Activated CD8-positive, alpha-beta memory T cell treated with anti-CD3 and anti-CD28 coated beads, Interleukin-2, amount 10 ng/mL, durations not matched to agents 7 days and 5 days (primary cell): ENCODE data around the gene HCFC2. TPM values are rescaled to one million over a fixed set of nuclear protein-coding genes. Genes with fewer than 3 reads are reported as not detected.
A peak's percentile ranks its signal among the peaks of the same experiment; 100 is the strongest.

Experiments
- ATAC-seq: fragments of 150-1000 bp; cut with Tn5 transposase; one replicate; pipeline ENCODE4 v1.10.0; 2021; ENCODE audit warnings: moderate library complexity
- CTCF ChIA-PET: fragments of 350-600 bp; sonication (Branson Sonifier 250); formaldehyde crosslinking; loops from one replicate; lab custom pipeline; 2021; ENCODE audit warnings: antibody characterized with exemption; lab: Charles Lee
- DNase-seq: peaks from one replicate; pipeline ENCODE4 v3.0.0-alpha.2; 2020
- H3K27ac Mint-ChIP-seq: one replicate; pipeline ENCODE4 v1.8.0; 2021; ENCODE audit warnings: mild to moderate bottlenecking, mixed read lengths
- H3K27me3 Mint-ChIP-seq: one replicate; pipeline ENCODE4 v1.8.0; 2021; ENCODE audit warnings: mixed read lengths
- H3K36me3 Mint-ChIP-seq: one replicate; pipeline ENCODE4 v1.8.0; 2021; ENCODE audit warnings: mild to moderate bottlenecking, mixed read lengths
- H3K4me1 Mint-ChIP-seq: one replicate; pipeline ENCODE4 v1.8.0; 2021; ENCODE audit warnings: mixed read lengths
- H3K4me3 Mint-ChIP-seq: one replicate; pipeline ENCODE4 v1.8.0; 2021; ENCODE audit warnings: mild to moderate bottlenecking, moderate library complexity, mixed read lengths
- H3K9me3 Mint-ChIP-seq: one replicate; pipeline ENCODE4 v1.8.0; 2022; ENCODE audit warnings: low read depth, mixed read lengths
- total RNA-seq, 2 experiments: library from RNA; stranded (reverse); gene quantifications; one replicate each; pipeline ENCODE4 v1.2.3, GENCODE V29; 2021

Gene HCFC2
- total RNA-seq, 2 experiments from 2014 or later, result 12.7 to 15.2 TPM

- CTCF ChIA-PET, result interaction anchor here (1.2 to 1.8 kb wide), 5 partner anchors 8 to 44 kb away, joined by 3 to 10 read pairs (median 4); no protein-coding TSS in a partner anchor
- H3K36me3 Mint-ChIP-seq, result peaks cover 15% of the 10 kb centered on the region
- H3K4me1 Mint-ChIP-seq, result peaks cover 30% of the 10 kb centered on the region
- DNase-seq (peak; percentile 43), ATAC-seq (no peak)
- no peaks in the 10 kb centered on the region for H3K9me3 Mint-ChIP-seq
- H3K4me3 Mint-ChIP-seq, result peak overlapping the region; percentile 91
- H3K27me3 Mint-ChIP-seq, result peaks cover 13% of the 10 kb centered on the region
- peak overlapping the region; percentile 74 for H3K27ac Mint-ChIP-seq
Measured at GRCh38 chr12:104064842-104065427, 604 bp downstream of the HCFC2 start.

DNA sequence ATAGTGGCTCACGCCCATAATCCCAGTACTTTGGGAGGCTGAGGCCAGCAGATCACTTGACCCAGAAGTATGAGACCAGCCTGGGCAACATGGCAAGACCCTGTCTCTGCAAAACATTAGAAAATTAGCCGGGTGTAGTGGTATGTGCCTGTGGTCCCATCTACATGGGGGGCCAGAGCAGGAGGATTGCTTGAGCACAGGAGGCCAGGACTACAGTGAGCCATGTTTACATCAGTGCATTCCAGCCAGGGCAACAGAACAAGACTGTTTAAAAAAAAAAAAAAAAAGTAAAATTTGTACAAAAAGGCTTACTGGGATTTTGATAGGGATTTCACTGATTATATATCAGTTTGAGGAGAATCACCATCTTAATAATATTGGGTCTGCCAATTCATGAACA lies 7.8 kb downstream of the HCFC2 start:
- H3K4me3 Mint-ChIP-seq, result no peak overlapping the region
- no peaks in the 10 kb centered on the region for H3K9me3 Mint-ChIP-seq
- CTCF ChIA-PET, result no interaction called here
- H3K36me3 Mint-ChIP-seq, result peaks cover 30% of the 10 kb centered on the region
- peaks cover 10% of the 10 kb centered on the region for H3K4me1 Mint-ChIP-seq
- no peaks in the 10 kb centered on the region for H3K27me3 Mint-ChIP-seq
- ATAC-seq (no peak), DNase-seq (no peak)
- no peak overlapping the region for H3K27ac Mint-ChIP-seq

DNA sequence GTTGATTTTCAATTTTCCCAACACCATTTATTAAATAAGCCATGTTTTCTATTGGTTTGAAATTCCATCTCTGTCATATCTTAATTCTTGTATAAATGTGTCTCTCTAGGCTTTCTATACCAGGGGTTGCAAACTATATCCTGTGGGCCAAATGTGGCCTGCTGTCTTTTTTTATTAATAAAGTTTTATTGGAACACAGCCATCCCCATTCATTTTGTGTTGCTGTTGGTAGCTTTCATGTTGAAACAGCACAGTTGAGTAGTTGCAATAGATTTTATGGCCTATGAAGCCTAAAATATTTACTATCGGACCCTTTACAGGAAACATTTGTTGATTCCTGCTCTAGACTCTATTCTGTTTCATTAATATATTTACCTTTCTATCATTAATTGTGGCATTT lies 9.4 kb downstream of the HCFC2 start:
- ATAC-seq, result no peak
- H3K27ac Mint-ChIP-seq, result no peak overlapping the region
- H3K27me3 Mint-ChIP-seq, result no peaks in the 10 kb centered on the region
- no peak overlapping the region for H3K4me3 Mint-ChIP-seq
- H3K9me3 Mint-ChIP-seq, result no peaks in the 10 kb centered on the region
- CTCF ChIA-PET, result interaction anchor here (1.2 to 1.3 kb wide), 2 partner anchors 9 to 10 kb away, joined by 4 read pairs; partner anchors contain the start of gene HCFC2
- H3K4me1 Mint-ChIP-seq, result peaks cover 5% of the 10 kb centered on the region
- H3K36me3 Mint-ChIP-seq, result peaks cover 24% of the 10 kb centered on the region
- no peak for DNase-seq

DNA sequence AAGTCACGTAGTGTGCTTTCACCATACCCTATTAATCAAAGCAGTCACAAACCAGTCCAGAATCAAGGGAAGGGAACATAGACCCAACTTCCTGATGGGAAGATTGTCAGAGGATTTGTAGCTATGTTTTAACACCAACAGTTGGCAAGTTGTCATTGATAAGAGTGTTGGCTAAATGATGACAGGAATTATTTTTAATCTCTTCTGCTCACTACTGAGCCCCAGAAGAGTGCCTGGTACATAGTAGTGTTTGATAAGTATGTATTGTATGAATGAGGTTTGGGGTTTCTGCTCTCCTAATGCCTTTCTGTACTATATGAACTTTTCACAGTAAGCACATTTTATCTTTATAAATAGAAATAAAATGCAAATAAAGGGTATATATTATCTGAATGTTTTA lies 14.7 kb downstream of the HCFC2 start:
- no peak overlapping the region for H3K4me3 Mint-ChIP-seq
- CTCF ChIA-PET, result interaction anchor here (0.7 to 1.2 kb wide), 2 partner anchors 17 to 20 kb away, joined by 3 read pairs; no protein-coding TSS in a partner anchor

GRCh38 chr12:104080764-104081163 lies 16.4 kb downstream of the HCFC2 start:
- CTCF ChIA-PET, result no interaction called here
- DNase-seq, result no peak
- no peak for ATAC-seq
- Mint-ChIP-seq H3K4me3 (no peak overlapping the region), H3K27me3 (no peaks in the 10 kb centered on the region), H3K27ac (no peak overlapping the region), H3K9me3 (no peaks in the 10 kb centered on the region), H3K36me3 (peaks cover 35% of the 10 kb centered on the region), H3K4me1 (peaks cover 17% of the 10 kb centered on the region)

More for the DNA sequence above, 14.7 kb downstream of the HCFC2 start:
- no peak for ATAC-seq
- DNase-seq, result no peak
- no peaks in the 10 kb centered on the region for H3K9me3 Mint-ChIP-seq
- peaks cover 27% of the 10 kb centered on the region for H3K36me3 Mint-ChIP-seq
- H3K27ac Mint-ChIP-seq, result no peak overlapping the region
- H3K4me1 Mint-ChIP-seq, result peaks cover 8% of the 10 kb centered on the region
- no peaks in the 10 kb centered on the region for H3K27me3 Mint-ChIP-seq

- Mint-ChIP-seq H3K36me3 (peaks cover 40% of the 10 kb centered on the region), H3K4me3 (no peak overlapping the region), H3K27me3 (no peaks in the 10 kb centered on the region), H3K4me1 (peaks cover 17% of the 10 kb centered on the region), H3K27ac (peak overlapping the region; percentile 2), H3K9me3 (no peaks in the 10 kb centered on the region)
- ATAC-seq, result peak; percentile 76
- CTCF ChIA-PET, result interaction anchor here (0.6 to 1.6 kb wide), 2 partner anchors 25 to 204 kb away, joined by 3 to 5 read pairs; no protein-coding TSS in a partner anchor
- peak; percentile 47 for DNase-seq
Measured at GRCh38 chr12:104083769-104084475, 19.6 kb downstream of the HCFC2 start.

- Mint-ChIP-seq H3K27me3 (no peaks in the 10 kb centered on the region), H3K27ac (no peak overlapping the region), H3K4me3 (no peak overlapping the region), H3K9me3 (no peaks in the 10 kb centered on the region), H3K4me1 (peaks cover 7% of the 10 kb centered on the region), H3K36me3 (peaks cover 38% of the 10 kb centered on the region)
- CTCF ChIA-PET, result interaction anchor here (0.6 kb wide), 1 partner anchor 127 kb away, joined by 5 read pairs; no protein-coding TSS in a partner anchor
- ATAC-seq, result no peak
- DNase-seq, result no peak
Measured at GRCh38 chr12:104090685-104091084, 26.4 kb downstream of the HCFC2 start.

GRCh38 chr12:104091136-104091535 lies 26.8 kb downstream of the HCFC2 start:
- H3K9me3 Mint-ChIP-seq, result no peaks in the 10 kb centered on the region
- CTCF ChIA-PET, result interaction anchor here (0.6 kb wide), 1 partner anchor 127 kb away, joined by 5 read pairs; no protein-coding TSS in a partner anchor

DNA sequence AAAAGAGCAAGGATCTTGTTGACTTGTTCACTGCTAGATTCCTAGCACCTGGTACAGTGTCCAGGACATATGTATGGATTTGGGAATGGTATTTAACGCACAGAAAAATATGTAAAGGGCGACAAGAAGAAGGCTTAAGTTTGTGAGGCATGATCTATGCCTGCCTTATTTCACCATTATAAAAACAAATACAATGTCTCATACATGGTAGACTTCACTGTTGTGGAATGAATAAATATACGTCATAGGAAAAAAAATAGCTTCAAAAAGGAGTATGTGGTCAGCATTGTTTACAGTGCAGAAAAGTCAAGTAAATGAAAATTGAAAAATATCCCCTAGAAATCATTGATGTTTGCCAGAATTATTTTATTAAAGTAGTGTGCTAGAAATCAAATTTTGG lies 30.0 kb downstream of the HCFC2 start:
- Mint-ChIP-seq H3K4me3 (no peak overlapping the region), H3K4me1 (peaks cover 7% of the 10 kb centered on the region), H3K9me3 (no peaks in the 10 kb centered on the region), H3K27ac (no peak overlapping the region), H3K27me3 (no peaks in the 10 kb centered on the region), H3K36me3 (peaks cover 39% of the 10 kb centered on the region)
- CTCF ChIA-PET, result no interaction called here
- ATAC-seq (no peak), DNase-seq (no peak)

More at GRCh38 chr12:104091136-104091535, 26.8 kb downstream of the HCFC2 start:
- H3K4me3 Mint-ChIP-seq, result no peak overlapping the region
- ATAC-seq, result no peak
- no peak for DNase-seq
- peaks cover 37% of the 10 kb centered on the region for H3K36me3 Mint-ChIP-seq
- H3K4me1 Mint-ChIP-seq, result peaks cover 7% of the 10 kb centered on the region
- no peaks in the 10 kb centered on the region for H3K27me3 Mint-ChIP-seq
- no peak overlapping the region for H3K27ac Mint-ChIP-seq

DNA sequence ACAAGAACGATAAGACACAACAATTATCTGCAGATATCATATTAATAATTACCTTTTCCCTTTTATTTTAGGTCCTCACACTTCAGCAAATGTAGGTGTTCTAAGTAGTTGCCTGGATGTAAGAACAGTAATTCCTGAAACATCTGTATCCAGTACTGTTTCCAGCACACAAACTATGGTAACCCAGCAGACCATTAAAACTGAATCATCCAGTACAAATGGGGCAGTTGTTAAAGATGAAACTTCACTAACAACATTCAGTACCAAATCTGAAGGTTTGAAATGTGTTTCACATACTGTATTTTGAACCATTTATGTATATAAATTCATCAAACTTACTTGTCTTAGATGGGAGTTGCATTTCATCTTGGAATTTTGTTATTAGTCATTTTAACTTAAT lies 31.0 kb downstream of the HCFC2 start:
- Mint-ChIP-seq H3K4me1 (peaks cover 7% of the 10 kb centered on the region), H3K27me3 (no peaks in the 10 kb centered on the region), H3K9me3 (no peaks in the 10 kb centered on the region), H3K4me3 (no peak overlapping the region), H3K27ac (no peak overlapping the region), H3K36me3 (peaks cover 34% of the 10 kb centered on the region)
- ATAC-seq (no peak), DNase-seq (no peak)
- CTCF ChIA-PET, result interaction anchor here (3.7 kb wide), 1 partner anchor 13 kb away, joined by 23 read pairs; no protein-coding TSS in a partner anchor

DNA sequence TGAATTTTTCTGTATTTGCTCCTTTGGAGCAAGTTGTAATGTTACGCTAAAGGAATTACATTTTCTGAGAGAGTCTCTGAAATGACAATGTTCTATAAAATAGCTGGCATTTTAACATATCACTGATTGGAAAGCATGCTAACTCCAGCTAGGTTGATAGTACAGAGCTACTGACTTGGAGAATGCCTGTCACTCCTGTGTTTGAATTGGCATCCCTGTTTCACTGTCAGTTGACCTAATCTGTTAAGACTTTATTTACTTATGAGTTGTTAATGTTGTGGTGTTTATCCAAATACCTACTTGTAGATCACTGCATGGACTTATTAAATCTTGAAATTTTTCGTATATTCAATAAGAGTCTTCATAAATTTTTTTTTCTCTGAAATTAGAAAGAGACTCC lies 33.6 kb downstream of the HCFC2 start:
- Mint-ChIP-seq H3K27ac (no peak overlapping the region), H3K9me3 (no peaks in the 10 kb centered on the region), H3K4me1 (peaks cover 7% of the 10 kb centered on the region), H3K27me3 (no peaks in the 10 kb centered on the region), H3K36me3 (peaks cover 26% of the 10 kb centered on the region), H3K4me3 (no peak overlapping the region)
- CTCF ChIA-PET, result interaction anchor here (3.7 kb wide), 1 partner anchor 11 kb away, joined by 23 read pairs; no protein-coding TSS in a partner anchor
- DNase-seq, result no peak
- ATAC-seq, result no peak

DNA sequence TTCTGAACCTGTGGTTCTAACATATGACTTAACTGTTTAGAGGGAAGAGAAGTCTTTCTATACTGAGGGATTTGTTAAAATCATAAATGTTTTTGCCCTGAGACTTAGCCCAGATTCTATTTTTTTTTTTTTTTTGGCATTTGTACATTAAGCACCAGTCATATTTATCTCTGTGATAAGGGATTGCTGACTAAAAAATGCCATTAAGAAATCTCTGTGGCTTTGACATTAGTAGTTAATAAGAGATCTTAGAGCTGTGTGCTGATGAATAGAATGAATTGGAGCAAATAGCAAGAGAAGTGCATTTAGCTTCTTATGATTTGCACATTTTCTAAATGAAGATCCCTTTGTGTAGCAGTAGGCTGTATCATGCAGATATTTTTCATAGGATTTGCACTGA lies 41.1 kb downstream of the HCFC2 start:
- ATAC-seq (no peak), DNase-seq (no peak)
- H3K27me3 Mint-ChIP-seq, result no peaks in the 10 kb centered on the region
- no peak overlapping the region for H3K4me3 Mint-ChIP-seq
- CTCF ChIA-PET, result no interaction called here
- no peaks in the 10 kb centered on the region for H3K36me3 Mint-ChIP-seq
- H3K9me3 Mint-ChIP-seq, result no peaks in the 10 kb centered on the region
- peaks cover 9% of the 10 kb centered on the region for H3K4me1 Mint-ChIP-seq
- no peak overlapping the region for H3K27ac Mint-ChIP-seq

DNA sequence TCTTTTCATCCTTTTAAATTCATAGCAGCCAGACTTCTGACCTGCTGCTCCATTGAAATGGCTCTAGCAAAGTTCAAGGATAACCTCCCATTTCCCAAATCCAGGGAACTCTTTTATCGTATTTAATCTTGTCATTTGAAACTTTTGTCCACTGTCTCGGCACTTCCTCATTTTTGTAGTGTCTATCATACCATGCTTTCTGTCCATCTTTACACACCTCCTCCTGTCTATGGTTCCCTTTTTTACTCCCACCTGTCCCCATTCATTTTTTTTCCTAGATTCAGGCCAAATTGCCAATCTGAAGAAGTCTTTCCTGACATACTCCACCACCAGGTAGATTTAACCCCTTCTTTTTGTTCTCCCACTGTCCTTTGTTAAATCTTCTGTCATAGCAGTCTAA lies 42.6 kb downstream of the HCFC2 start:
- Mint-ChIP-seq H3K4me1 (peaks cover 9% of the 10 kb centered on the region), H3K27ac (no peak overlapping the region), H3K36me3 (no peaks in the 10 kb centered on the region), H3K4me3 (no peak overlapping the region), H3K9me3 (no peaks in the 10 kb centered on the region), H3K27me3 (no peaks in the 10 kb centered on the region)
- CTCF ChIA-PET, result interaction anchor here (1.2 to 2.8 kb wide), 2 partner anchors 43 to 229 kb away, joined by 6 to 14 read pairs; partner anchors contain the start of gene HCFC2
- ATAC-seq (no peak), DNase-seq (no peak)
